Smooth muscle cell (in vitro differentiated cells): ENCODE data around the gene GDI1. TPM values are rescaled to one million over a fixed set of nuclear protein-coding genes. Genes with fewer than 3 reads are reported as not detected.

Source experiments
- DNase-seq: peaks from one replicate; lab custom pipeline; 2025; ENCODE audit not compliant: unreplicated experiment; lab: John Stamatoyannopoulos, UW
- H2AFZ ChIP-seq: fragments of 200-600 bp; sonication (generic); 2 replicates; pipeline ENCODE4 v1.6.0; 2016; ENCODE audit warnings: antibody characterized with exemption, low read depth, mild to moderate bottlenecking
- H3F3A ChIP-seq: fragments of 200-600 bp; sonication (generic); 2 replicates; pipeline ENCODE4 v1.6.0; 2017; ENCODE audit warnings: antibody characterized with exemption, low read depth
- H3K27ac ChIP-seq: fragments of 200-600 bp; sonication (generic); 2 replicates; pipeline ENCODE4 v1.5.1; 2016; ENCODE audit warnings: low read depth, mild to moderate bottlenecking
- H3K27me3 ChIP-seq: fragments of 200-600 bp; sonication (generic); 2 replicates; pipeline ENCODE4 v1.6.1; 2016; ENCODE audit warnings: low read depth, mild to moderate bottlenecking
- H3K36me3 ChIP-seq: fragments of 200-600 bp; sonication (generic); 2 replicates; pipeline ENCODE4 v1.5.1; 2016; ENCODE audit warnings: low read depth
- H3K4me1 ChIP-seq: fragments of 200-600 bp; sonication (generic); 2 replicates; pipeline ENCODE4 v1.5.1; 2016; ENCODE audit warnings: low read depth
- H3K4me2 ChIP-seq: fragments of 200-600 bp; sonication (generic); 2 replicates; pipeline ENCODE4 v1.6.0; 2016; ENCODE audit warnings: mild to moderate bottlenecking
- H3K4me3 ChIP-seq: fragments of 200-600 bp; sonication (generic); 2 replicates; pipeline ENCODE4 v1.5.1; 2016; ENCODE audit warnings: mild to moderate bottlenecking
- H3K79me2 ChIP-seq: fragments of 200-600 bp; sonication (generic); 2 replicates; pipeline ENCODE4 v1.6.0; 2016; ENCODE audit warnings: low read depth, mild to moderate bottlenecking
- H3K9ac ChIP-seq: fragments of 200-600 bp; sonication (generic); 2 replicates; pipeline ENCODE4 v1.6.0; 2016; ENCODE audit warnings: low read depth
- H3K9me3 ChIP-seq: fragments of 200-600 bp; sonication (generic); replicated peaks from 2 replicates; pipeline ENCODE4 v1.5.1; 2016; ENCODE audit warnings: low read depth
- H4K20me1 ChIP-seq: fragments of 200-600 bp; sonication (generic); 2 replicates; pipeline ENCODE4 v1.6.0; 2016; ENCODE audit warnings: low read depth
- CTCF ChIP-seq: fragments of 200-600 bp; sonication (generic); IDR thresholded peaks from 2 replicates; pipeline ENCODE4 v1.5.1; 2017; ENCODE audit warnings: borderline replicate concordance, mild to moderate bottlenecking, antibody characterized with exemption; ENCODE audit not compliant: insufficient read depth, poor library complexity, severe bottlenecking
- WGBS: methylation state at CpG from one replicate; pipeline ENCODE4 v1.1.7; 2016; ENCODE audit warnings: low lambda C conversion rate; 5-methylcytosine and 5-hydroxymethylcytosine counted together
- polyA plus RNA-seq: library from polyadenylated mRNA; unstranded; fragments of >200 nt; fragmentation: Nextera tagmentation; extraction: Ambion mirVana; gene quantifications from 2 replicates; pipeline ENCODE4 v1.2.1, GENCODE V29; 2016
- total RNA-seq: library from RNA; depleted of rRNA; stranded (reverse); fragments of >200 nt; gene quantifications from 2 replicates; pipeline ENCODE4 v1.2.3, GENCODE V29; 2014

The GDI1 gene
- total and polyA plus RNA-seq, 2 experiments from 2014 or later = 98.8 to 143 TPM

- H4K20me1 ChIP-seq = peaks cover 38% of the 10 kb centered on the region
- H3F3A ChIP-seq = peaks cover 4% of the 10 kb centered on the region
- peak overlapping the region; percentile 96 for H3K9ac ChIP-seq
- 47% methylated on average over 48 of the region's 53 CpGs for WGBS
- no peaks in the 10 kb centered on the region for H3K36me3 ChIP-seq
- H3K27me3 ChIP-seq = no peaks in the 10 kb centered on the region
- peak overlapping the region; percentile 98 for H3K27ac ChIP-seq
- no peak for DNase-seq
- H3K4me3 ChIP-seq = peak overlapping the region; percentile 55
- H3K4me1 ChIP-seq = no peaks in the 10 kb centered on the region
- H3K9me3 ChIP-seq = no peaks in the 10 kb centered on the region
- peaks cover 19% of the 10 kb centered on the region for H3K79me2 ChIP-seq
- H2AFZ ChIP-seq = no peak overlapping the region
- TF ChIP-seq CTCF = no peak
- peak overlapping the region; percentile 89 for H3K4me2 ChIP-seq
Observed at GRCh38 chrX:154396973-154397887, 39.7 kb upstream of the GDI1 start.

- no peaks in the 10 kb centered on the region for H3K9me3 ChIP-seq
- H4K20me1 ChIP-seq = peaks cover 43% of the 10 kb centered on the region
- peaks cover 4% of the 10 kb centered on the region for H3F3A ChIP-seq
- peaks cover 19% of the 10 kb centered on the region for H3K79me2 ChIP-seq
- H2AFZ ChIP-seq = no peak within 1 kb of the TSS
- no peaks in the 10 kb centered on the region for H3K36me3 ChIP-seq
- peak; percentile 56 for DNase-seq
- 42% methylated on average over 69 of the region's 69 CpGs for WGBS
- H3K27ac ChIP-seq = peak within 1 kb of the TSS; percentile 98
- peak within 1 kb of the TSS; percentile 96 for H3K9ac ChIP-seq
- no peaks in the 10 kb centered on the region for H3K27me3 ChIP-seq
- peak within 1 kb of the TSS; percentile 75 for H3K4me3 ChIP-seq
- no peak for TF ChIP-seq CTCF
- H3K4me1 ChIP-seq = no peaks in the 10 kb centered on the region
- peak within 1 kb of the TSS; percentile 89 for H3K4me2 ChIP-seq
Observed at GRCh38 chrX:154397888-154398667, 38.9 kb upstream of the GDI1 start, which contains the start of gene RPL10. Gene RPL10, plus strand, starts transcription at chrX:154398377. Its CDS starts 143 bp downstream, at chrX:154398520.

- peak; percentile 28 for DNase-seq
- WGBS = 43% methylated on average over 49 of the region's 49 CpGs
- TF ChIP-seq CTCF = peak; percentile 69
Observed at GRCh38 chrX:154398668-154399526, 38.1 kb upstream of the GDI1 start.

More at GRCh38 chrX:154398668-154399526, 38.1 kb upstream of the GDI1 start:
- no peaks in the 10 kb centered on the region for H3K9me3 ChIP-seq
- H3K9ac ChIP-seq = peak overlapping the region; percentile 95
- no peaks in the 10 kb centered on the region for H3K36me3 ChIP-seq
- H3K4me2 ChIP-seq = peak overlapping the region; percentile 85
- H2AFZ ChIP-seq = no peak overlapping the region
- H3K27ac ChIP-seq = peak overlapping the region; percentile 92
- H3F3A ChIP-seq = peaks cover 4% of the 10 kb centered on the region
- peak overlapping the region; percentile 75 for H3K4me3 ChIP-seq
- H3K79me2 ChIP-seq = peaks cover 19% of the 10 kb centered on the region
- peaks cover 43% of the 10 kb centered on the region for H4K20me1 ChIP-seq
- H3K4me1 ChIP-seq = no peaks in the 10 kb centered on the region
- no peaks in the 10 kb centered on the region for H3K27me3 ChIP-seq
